ENCODE results near the gene PLAC9.

- TF ChIP-seq SIN3A (IDR thresholded peaks at IDR 0.05; ENCODE audit: borderline replicate concordance, insufficient read depth, low read depth, low read length): no peak
- TF ChIP-seq, protein P1, sequence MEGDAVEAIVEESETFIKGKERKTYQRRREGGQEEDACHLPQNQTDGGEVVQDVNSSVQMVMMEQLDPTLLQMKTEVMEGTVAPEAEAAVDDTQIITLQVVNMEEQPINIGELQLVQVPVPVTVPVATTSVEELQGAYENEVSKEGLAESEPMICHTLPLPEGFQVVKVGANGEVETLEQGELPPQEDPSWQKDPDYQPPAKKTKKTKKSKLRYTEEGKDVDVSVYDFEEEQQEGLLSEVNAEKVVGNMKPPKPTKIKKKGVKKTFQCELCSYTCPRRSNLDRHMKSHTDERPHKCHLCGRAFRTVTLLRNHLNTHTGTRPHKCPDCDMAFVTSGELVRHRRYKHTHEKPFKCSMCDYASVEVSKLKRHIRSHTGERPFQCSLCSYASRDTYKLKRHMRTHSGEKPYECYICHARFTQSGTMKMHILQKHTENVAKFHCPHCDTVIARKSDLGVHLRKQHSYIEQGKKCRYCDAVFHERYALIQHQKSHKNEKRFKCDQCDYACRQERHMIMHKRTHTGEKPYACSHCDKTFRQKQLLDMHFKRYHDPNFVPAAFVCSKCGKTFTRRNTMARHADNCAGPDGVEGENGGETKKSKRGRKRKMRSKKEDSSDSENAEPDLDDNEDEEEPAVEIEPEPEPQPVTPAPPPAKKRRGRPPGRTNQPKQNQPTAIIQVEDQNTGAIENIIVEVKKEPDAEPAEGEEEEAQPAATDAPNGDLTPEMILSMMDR (IDR thresholded peaks at IDR 0.05): no peak
Observed at GRCh38 chr10:80108576-80109239, 23.8 kb upstream of the PLAC9 start.
